ENCODE results near the gene ANAPC5.
"Not testable (repeated sequence)": the region's sequence is repeated elsewhere in the genome, so short reads cannot be mapped to it uniquely, and the experiment has no call there.

ANAPC5 gene

DNA sequence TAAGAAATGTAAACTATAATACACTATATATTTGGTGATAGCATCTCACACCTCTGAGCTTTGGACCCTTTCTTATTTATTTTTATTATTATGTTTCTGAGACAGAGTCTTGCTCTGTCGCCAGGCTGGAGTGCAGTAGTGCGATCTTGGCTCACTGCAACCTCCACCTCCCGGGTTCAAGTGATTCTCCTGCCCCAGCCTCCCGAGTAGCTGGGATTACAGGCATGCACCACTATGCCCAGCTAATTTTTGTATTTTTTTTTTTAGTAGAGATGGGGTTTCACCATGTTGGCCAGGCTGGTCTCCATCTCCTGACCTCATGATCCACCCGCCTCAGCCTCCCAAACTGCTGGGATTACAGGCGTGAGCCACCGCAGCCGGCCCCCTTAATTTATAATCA is 44.8 kb downstream of the ANAPC5 start:
- not testable (repeated sequence) for DNase-seq

DNA sequence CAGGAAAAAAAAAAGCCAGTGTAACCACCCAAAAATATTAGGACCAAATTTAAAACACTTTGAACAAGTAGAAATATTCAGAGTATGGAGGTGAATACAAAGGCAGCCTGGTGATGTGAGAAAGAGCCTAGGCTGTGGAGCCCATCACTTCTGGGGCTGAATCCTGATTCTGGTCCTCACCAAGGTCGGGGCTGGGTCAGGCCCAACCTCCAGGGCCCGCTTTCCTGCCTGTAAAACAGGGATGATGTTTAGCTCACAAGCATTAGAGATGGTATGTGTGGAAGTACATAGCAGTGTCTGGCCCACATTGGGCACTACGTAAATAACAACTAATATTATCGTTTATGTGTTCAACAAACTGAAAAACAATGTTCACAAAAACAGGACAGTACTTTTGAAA is 47.9 kb downstream of the ANAPC5 start:
- no peak for DNase-seq

DNA sequence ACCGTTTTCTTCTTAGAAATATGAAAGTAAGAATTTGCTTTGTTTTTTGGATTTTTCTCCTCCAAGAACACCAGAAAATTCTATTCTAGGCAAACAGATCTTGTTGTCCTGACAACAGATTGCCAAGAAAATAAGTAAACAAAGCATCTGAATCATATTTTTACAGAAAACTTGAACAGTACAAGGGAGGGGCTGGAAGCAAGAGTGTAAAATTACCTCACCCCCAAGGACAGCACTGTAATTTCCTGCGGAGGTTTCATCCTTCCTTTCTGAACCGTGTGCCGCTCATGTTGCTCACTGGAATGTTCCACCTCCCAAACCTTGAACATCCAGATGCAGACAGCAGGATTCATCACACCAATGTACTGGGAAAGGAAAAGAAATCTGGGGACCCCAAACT is 50.3 kb downstream of the ANAPC5 start:
- DNase-seq: no peak

DNA sequence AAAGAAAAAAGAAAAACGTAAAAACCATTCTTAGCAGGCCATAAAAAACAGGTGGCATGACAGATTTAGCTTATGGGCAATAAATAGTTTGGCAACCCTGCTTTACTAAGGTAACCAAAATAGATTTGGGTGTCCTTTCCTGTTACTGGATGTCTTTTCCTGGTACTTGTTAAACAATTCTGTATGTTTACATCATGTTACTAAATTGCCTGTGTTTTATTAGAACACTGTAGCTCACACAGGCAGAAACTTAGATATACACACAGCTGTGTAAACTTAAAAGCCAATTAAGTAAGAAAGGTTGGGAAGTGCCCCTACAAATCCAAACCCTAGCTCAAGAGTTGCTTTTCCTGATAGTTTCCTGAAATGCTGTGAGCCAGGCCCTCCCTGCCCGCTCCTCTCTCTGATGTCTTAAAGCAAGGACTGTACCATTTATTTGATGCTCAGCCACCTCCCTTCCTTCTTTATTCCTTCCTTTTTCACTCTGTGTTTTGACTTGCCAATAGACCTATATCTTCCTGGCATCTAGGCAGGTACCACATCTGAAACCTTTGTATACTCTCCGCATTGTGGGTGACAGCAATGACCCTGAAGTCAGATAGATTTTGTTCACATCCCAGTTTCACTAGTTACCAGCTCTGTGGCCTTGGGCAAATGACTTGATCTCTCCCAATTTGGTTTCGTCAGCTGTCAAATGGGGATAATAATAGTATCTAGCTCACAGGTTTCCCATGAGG is 52.0 kb downstream of the ANAPC5 start:
- peak; percentile 73 for DNase-seq

DNA sequence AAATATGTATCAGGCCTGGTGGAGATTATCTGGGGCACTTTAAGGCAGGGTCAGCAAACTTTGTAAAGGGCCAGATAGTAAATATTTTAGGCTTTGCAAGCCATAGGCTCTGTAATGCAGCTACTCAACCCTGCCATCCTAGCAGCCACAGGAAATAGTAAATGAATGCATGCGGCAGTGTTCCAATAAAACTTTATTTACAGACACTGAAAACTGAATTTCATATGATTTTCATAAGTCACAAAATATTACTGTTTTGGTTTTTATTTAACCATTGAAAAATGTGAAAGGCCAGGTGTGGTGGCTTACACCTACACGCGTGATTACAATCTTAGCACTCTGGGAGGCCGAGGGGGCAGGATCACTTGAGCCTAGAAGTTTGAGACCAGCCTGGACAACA is 52.5 kb downstream of the ANAPC5 start:
- DNase-seq: no peak

DNA sequence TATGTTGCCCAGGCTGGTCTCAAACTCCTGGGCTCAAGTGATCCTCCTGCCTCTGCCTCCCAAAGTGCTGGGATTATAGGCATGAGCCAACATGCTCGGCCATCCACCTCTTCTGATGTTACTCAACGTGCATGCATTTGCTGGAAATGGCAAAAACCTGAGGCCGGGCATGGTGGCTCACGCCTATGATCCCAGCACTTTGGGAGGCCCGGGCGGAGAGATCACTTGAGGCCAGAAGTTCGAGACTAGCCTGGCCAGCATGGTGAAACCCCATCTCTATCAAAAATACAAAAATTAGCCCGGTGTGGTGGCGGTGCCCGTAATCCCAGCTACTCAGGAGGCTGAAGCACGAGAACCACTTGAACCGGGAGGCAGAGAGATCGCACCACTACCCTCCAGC is 53.8 kb downstream of the ANAPC5 start:
- not testable (repeated sequence) for DNase-seq

DNA sequence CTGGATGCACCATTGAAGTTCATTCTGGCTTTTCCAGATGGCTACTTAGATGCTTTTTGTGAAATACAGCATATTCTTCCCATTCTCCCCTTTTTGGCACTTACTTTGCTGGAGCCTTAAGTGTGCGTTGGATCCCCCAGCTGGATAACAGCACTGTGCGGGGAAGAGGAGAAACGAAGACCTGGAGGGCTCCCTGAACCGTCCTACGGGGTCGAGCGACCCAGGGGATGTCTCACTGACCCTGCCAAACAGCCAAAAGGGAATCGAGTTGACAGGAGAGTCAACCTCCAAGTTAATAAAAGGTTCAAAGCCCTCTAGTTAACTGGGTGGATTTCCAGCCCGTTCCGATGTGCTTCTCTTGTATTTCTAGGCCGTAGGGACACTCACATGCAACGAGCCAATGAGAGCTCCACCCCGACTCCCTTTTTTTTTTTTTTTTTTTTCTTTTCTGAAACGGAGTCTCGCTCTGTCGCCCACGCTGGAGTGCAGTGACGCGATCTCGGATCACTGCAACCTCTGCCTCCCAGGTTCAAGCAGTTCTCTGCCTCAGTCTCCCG is 54.7 kb downstream of the ANAPC5 start:
- no peak for DNase-seq

DNA sequence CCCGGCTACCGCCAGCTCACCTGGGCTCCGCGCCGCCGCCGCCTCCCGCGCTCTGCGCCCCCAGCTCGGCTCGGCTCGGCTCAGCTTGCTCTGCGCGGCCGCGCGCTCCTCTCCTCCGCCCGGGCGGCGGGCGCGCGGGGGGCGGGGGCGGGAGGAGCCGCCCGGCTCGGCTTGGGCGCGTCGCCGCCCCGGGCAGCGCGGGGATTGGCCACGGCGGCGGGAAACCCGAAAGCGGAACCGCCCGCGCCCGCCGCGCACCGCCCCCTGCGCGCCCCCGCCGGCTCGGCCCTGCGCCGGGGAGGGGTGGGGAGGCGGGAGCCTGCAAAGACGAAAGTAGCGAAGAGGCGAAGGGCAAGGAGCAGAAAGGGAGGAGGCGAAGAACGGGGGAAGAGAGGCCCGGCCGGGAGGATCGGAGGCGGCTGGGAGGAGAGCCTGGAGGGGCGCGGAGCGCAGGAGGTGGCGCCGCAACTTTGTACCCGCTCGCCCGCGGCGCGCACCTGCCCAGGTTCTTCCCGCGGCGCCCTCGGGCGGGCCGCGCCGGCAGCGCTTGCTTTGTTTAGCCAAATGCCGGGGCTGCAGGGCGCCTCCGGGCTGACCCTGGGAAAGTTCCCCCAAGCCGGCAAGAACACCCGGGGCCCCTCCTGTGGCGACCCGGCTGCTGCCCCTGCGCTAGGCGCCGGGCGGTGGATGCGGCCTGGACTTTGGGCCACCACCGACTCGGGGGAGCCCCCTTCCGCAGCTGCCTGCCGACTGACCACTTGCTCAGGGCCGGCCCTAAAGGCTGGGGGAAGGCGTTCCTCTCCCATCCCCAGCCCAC is 55.4 kb downstream of the ANAPC5 start, which contains the start of gene CAMKK2:
CAMKK2 (minus strand) TSS at position 92 of the 817 bp plus-strand sequence. CDS start 22,183 bp downstream, outside the sequence.
- no peak for DNase-seq

DNA sequence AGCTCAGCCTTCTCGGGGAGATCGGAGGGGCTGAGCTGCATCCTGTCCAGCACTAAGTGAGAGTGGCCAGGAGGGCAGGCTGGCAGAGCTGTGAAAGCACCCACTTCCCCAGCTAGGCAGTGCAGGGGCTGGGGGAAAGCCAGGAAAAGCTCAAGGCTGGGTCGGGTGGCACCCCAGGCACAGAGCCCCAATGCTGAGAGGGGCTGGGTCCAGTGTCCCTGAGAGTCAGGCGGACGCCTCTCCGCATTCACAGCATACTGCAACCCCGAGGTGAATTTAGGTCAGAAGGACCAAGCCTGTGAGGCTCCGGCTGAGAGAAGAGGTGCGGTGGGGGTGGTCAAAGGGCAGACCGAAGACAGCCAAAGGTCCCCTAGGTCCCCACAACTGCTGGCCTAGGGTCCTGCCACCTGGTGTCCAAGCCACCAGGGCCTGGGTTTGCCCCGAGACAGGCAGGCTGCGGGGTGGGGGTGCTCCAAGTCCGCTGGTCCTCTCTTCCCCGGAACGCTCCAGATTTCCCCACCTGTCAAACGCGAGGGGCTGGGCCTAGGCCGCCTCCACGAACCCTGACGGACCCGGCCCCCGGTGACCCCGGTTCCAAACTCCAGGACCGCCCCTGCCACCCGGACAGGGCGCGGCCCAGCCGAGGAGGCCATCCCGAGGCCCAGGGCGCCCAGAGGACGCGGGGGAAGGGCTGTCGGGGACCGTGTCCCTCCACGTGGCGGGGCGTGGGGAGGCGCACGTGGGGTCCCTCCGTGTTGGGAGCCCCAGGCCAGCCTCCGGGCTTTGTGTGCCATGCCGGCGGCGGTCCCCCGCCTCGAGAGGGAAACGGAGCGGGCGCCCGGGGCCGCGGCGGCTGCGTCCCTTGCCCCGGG is 56.2 kb downstream of the ANAPC5 start:
- DNase-seq: no peak

DNA sequence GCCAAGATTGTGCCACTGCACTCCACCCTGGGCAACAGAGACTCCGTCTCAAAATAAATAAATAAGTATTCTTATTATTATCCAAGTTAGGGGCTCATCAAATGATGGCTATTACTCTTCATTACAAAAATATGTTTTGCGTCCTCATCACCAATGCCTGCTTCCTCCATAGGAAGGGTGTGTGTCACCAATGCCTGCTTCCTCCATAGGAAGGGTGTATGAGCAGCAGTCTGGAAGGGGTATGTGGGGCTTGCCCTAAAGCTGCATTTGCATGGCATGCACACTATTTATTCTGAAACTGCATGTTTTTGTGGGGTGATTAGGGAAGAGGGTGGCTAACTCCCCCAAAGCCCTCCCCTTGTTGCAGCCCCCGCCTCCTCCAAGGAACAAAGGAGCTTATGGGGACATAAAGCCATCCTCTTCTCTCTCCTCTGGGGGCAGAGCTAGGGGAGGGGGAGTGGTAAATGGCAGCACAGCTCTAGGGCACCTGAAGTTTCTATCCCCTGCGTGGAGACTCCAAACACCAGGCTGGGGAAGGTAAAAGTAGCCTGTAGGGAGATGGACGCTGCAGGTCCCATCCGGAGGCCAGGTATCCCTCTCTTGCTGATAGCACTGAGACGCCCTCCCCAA is 57.0 kb downstream of the ANAPC5 start:
- DNase-seq: no peak

DNA sequence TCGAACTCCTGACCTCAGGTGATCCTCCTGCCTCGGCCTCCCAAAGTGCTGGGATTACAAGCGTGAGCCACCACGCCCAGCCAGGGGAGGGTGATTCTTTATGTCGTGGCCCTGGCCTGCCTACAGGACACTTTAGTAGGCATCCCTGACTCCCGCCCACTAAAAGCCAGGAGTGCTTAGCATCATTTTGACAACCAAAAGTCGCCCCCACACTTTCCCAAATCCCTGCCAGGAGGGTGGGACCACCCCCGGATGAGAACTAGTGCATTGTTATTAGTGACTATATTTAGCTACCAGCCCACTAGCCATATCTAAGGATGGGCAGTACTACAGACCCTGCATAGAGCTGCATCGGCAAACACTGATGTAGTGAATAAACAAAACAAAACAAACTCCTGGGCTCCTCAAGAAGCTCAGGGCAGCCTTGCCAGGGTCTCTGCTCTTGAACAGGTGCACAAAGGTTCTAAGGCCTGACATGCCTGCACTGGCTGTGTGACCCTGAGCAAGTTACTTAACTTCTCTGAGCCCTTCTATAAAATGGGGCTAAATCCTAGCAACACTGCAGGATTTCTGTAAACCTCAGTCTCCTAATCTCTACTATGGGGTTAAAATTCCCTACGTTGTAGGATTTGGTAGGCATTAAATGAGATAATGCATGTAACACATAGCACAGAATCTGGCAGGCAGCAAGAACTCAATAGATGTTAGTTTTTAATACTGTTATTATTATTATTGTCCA is 57.9 kb downstream of the ANAPC5 start:
- no peak for DNase-seq

DNA sequence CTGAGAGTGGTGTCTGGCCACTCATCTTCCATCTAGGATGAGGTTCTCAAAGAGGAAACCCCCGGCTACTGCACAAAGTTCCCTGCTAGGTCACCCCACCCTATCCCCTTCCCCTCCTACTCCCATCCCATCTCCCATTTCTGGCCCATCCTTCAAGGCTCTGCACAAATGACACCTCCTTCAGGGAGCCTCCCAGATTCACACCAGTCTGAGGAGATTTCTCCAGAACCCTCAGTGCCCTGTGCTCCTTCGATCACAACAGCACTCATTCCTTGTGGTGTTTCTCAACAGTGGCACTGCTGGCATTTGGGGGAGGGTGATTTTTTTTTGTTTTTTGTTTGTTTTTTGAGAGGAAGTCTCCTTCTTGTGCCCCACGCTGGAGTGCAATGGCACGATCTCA is 58.6 kb downstream of the ANAPC5 start:
- no peak for DNase-seq

DNA sequence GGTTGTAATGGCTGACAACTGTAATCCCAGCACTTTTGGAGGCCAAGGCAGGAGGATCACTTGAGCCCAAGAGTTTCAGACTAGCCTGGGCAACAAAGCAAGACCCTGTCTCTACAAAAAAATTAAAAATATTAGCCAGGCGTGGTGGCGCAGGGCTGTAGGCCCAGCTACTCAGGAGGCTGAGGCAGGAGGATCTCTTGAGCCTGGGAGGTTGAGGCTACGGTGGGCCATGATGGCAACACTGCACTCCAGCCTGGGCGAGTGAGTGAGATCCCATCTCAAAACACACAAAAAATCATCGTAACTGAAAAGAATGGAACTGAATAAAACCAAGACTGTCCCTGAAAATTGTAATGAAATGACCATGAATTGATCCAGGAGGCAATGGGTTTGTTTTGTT is 61.8 kb downstream of the ANAPC5 start:
- no peak for DNase-seq

DNA sequence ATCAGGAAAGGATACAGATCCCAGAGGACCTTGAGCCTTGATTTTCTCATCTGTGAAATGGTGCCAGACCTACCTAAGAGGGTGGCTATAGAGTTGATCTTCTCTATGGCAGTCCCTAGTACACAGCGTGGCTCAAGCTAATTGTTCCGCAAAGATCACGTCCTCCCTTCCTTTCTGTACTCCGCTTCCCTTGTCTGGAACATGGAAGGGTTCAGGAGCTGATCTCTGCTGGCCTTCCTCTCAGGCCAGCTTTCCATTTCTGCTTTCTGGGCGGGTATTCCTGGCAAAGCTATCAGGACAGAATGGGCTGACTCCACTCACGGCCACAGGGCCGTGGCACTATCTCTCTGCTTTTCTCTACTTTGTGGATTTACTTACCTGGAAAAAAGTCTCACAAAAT is 62.2 kb downstream of the ANAPC5 start:
- no peak for DNase-seq

DNA sequence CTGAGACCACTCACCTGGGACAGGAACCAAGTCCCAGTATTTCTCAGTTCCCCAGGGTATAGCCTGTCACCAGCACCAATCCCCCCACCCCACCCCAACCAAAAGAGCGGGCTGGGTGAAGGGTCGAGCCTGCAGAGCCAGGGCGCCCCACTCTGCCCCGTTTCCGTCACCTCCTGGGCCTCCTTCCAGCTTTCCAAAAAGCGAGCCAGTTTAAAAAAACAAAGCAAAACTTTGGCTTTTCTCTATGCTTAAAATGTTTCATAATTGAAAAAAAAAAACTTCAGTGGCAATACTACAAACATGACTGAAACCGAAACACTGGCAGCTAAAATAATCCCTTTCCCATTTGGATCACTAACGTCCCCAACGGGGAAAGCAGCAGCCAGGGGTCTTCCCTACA is 63.2 kb downstream of the ANAPC5 start:
- DNase-seq: no peak

DNA sequence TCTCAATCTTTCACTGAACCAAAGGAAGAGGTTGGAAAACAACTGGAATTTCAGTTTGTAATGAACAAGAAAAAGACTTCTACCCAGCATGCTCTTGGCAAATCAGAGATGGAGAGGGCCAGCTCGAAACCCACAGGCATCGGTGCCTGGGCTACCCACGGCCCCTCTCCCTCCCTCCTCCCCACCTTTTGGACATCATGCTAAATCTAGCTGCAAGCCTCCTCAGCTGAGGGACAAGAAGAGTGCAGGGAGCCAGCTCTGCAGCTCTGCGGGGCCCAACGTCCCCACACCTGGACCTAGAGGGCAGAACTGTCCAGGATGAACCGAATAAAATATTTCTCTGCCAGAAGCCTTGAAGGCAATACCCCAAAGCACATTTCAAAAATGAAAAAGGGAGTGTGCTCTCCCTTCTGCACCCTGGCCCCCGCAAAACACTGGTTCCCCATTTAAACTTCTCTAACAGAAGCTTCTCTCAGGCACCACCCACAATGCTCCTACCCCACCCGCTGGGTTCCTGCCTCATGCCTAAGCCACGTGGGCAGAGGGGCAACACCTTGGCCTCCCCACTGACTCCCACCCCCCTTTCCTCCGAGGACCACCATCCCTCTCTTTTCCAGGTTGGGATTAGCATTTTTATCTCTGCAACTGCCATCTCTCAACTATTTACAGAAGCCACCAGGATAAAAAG is 63.9 kb downstream of the ANAPC5 start:
- no peak for DNase-seq

DNA sequence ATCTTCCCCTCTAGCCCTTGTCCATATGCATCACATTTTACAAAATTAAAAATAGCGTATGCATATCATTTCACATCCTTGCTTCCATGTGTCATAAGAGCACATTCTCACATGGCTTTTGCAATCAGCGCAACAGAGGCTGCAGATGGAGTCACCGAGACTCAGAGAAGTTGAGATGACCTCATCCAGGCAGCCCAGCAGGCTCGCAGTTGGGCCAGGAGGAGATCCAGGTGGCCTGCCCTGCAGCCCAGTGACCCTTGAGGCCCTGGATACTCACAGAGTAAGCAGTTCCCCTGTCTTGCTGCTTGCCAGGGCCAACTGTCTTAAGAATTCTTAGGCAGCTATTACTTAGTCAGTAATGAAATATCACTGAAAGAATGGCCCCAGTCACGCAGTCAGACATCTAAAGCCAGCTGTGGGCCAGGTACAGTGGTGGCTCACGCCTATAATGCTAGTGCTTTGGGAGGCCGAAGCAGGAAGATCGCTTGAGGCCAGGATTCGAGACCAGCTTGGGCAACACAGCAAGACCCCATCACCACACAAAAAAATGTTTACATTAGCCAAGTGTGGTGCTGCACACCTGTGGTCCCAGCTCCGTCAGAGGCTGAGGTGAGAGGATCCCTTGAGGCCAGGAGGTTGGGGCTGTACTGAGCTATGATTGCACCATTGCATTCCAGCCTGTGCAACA is 64.8 kb downstream of the ANAPC5 start:
- no peak for DNase-seq

DNA sequence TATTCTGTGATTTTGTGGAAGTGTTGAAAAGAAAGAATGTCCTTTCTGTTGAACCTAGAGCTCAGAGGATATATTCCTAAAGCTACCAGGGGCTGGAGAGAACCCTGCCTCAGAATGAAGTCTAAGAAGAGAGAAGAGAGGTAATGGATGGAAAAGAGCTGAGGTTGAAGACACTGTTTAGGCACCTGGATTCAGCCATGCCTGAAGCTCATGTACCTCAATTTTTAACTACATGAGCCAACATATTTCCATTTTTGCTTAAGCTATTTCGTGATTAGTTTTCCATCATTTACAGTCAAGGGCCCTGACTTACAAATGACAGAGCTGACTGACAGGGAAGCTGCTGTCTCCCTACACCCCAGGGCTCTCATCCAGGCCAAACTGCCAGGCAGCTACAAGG is 66.4 kb downstream of the ANAPC5 start:
- no peak for DNase-seq

DNA sequence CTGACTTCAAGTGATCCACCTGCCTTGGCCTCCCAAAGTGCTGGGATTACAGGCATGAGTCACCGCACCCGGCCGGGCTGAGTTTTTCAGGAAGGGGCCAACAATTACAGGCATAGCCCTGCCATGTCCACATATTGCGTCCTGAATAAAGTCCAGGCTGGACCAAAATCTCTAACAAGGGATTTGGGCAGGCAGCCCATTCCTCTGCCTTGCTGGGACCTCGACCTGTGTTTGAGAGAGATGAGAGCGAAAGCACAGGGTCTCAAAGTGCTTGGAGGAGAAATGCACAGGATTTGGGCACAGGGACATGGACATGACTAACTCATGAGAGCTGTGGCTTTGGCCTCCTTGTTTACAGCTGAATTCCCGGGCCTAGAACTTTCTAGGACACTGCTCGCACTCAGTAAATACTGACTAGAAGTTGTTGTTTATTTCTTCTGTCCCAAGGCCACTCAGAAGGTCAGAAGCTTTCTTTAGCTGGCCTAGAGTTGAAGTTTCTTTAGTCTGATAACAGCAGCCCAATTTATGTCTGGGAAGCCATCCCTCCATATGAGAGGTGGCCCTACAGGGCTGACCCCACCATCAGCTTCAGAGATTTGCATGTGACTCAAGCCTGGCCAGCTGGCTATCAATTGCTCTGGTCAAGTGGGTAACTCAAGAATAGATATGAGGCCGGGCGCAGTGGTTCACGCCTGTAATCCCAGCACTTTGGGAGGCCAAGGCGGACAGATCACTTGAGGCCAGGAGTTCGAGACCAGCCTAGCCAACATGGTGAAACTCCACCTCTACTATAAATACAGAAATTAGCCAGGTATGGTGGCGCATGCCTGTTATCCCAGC is 67.4 kb downstream of the ANAPC5 start:
- DNase-seq: no peak

DNA sequence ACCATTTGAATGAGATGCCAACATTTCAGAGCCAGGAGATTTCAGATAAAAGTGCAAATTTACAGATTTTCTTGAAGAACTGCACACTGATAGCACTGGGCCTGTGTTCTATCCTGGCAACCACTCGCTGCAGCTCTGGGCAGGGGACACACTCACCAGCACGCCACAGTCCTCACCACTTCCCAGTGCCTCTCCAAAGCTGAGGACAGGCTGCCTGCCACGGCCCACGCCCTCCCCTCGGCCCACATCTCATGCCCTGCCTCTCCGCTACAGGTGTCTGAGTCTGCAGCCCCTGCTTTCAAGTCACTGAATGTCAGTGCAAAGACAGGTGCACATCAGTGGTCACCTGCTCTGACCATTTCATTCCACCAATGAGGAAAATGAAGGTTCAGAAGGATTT is 68.4 kb downstream of the ANAPC5 start:
- DNase-seq: no peak
